ENCODE measurements around the gene PON3. TPM values are rescaled to one million over a fixed set of nuclear protein-coding genes. Genes with fewer than 3 reads are reported as not detected.

PON3 gene
- total and polyA plus RNA-seq, 2 of the 13 experiments (the other 11 are each of a cell fraction or from before 2014, with no cell fraction given): 23.6 to 37.8 TPM

- Histone ChIP-seq H4K20me1 (ENCODE audit: insufficient read depth, low read length) (no peaks in the 10 kb centered on the region), H3K4me1 (ENCODE audit: insufficient read depth, low read length) (peaks cover 68% of the 10 kb centered on the region), H3K27me3 (ENCODE audit: control insufficient read depth in 1 of 2, insufficient read depth in 2 of 2, low read length in 2 of 2) (no peaks in the 10 kb centered on the region), H3K9ac (ENCODE audit: insufficient read depth, low read depth, low read length) (no peak overlapping the region), H3K36me3 (replicated peaks in 1 of 2; ENCODE audit: control insufficient read depth in 1 of 2, insufficient read depth in 2 of 2, low read length in 2 of 2) (peaks cover 1 to 9% of the 10 kb centered on the region in 2 experiments; a peak in 4 of 5 replicates), H3K4me2 (ENCODE audit: low read depth, low read length) (no peak overlapping the region), H3K27ac (ENCODE audit: extremely low read length, insufficient read depth, low read length) (no peak overlapping the region), H3K79me2 (ENCODE audit: insufficient read depth, low read length) (peaks cover 73% of the 10 kb centered on the region), H3K9me3 (ENCODE audit: low read length) (no peaks in the 10 kb centered on the region), H2AFZ (ENCODE audit: low read length) (no peak overlapping the region), H3K4me3 (replicated peaks in 1 of 3; ENCODE audit: insufficient read depth in 1 of 3, low read depth in 2 of 3, low read length in 3 of 3) (no peak overlapping the region)
- WGBS (ENCODE audit: low lambda C conversion rate): 86% methylated on average over 7 of the region's 7 CpGs
- ATAC-seq: no peak
- POLR2A ChIA-PET: interaction anchor here (0.9 kb wide), 1 partner anchor 31 kb away, joined by 3 read pairs; the partner anchor contains the start of gene PON3
- intact Hi-C loops (cut with micrococcal nuclease; ENCODE audit: unreplicated experiment): no loop called here
- FAIRE-seq: no peak
- TF ChIP-seq SOX5 (CRISPR knock-in tag; IDR thresholded peaks at IDR 0.05; ENCODE audit: borderline replicate concordance): peak; percentile 41; the same call in 1 of the 2 replicates
- TF ChIP-seq CBFB (CRISPR knock-in tag; IDR thresholded peaks at IDR 0.05): no peak
- TF ChIP-seq RORA (CRISPR knock-in tag; IDR thresholded peaks at IDR 0.05): no peak
- TF ChIP-seq SOX6 (IDR thresholded peaks at IDR 0.05): no peak
- 0 out of 2 replicates have a peak, but pooled peaks have one; percentile 14 for TF ChIP-seq SOX6 (CRISPR knock-in tag; IDR thresholded peaks at IDR 0.05)
- TF ChIP-seq SOX13 (IDR thresholded peaks at IDR 0.05): 0 out of 2 replicates have a peak, but pooled peaks have one; percentile 43
- TF ChIP-seq SOX13 (CRISPR knock-in tag; conservative IDR thresholded peaks at IDR 0.05 in 1 of 2, IDR thresholded peaks at IDR 0.05 in 1 of 2): peak in 1 of 2 experiments; percentile 86; a peak in 2 of 4 replicates
- peak; percentile 86 for TF ChIP-seq ZBTB33 (CRISPR knock-in tag; IDR thresholded peaks at IDR 0.05)
- no peak for TF ChIP-seq HES4 (CRISPR knock-in tag; IDR thresholded peaks at IDR 0.05; ENCODE audit: borderline replicate concordance)
- CTCF ChIA-PET (ENCODE audit: low intra/inter-chr PET ratio, low total read pairs): no interaction called here
- no TSS peak for BruUV-seq (replicated peaks)
- in situ Hi-C loops (cut with HindIII; ENCODE audit: extremely low pct_ligation_motif_present, low pct_unique_long_range_greater_than_20kb): no loop called here
- no peak for DNase-seq (ENCODE audit: low spot score)
These were observed 31.0 kb upstream of the PON3 start for GRCh38 chr7:95427166-95427565.

Measured in HepG2 (cell line).